ENCODE results near the gene ZFAND6.

ZFAND6 gene

GRCh38 chr15:80095511-80095910 lies 36.0 kb downstream of the ZFAND6 start:
- Histone ChIP-seq H3K79me1 (ENCODE audit: low read depth, low read length) (peaks cover 3% of the 10 kb centered on the region), H2BK120ac (ENCODE audit: low read depth, low read length) (no peak overlapping the region), H3K14ac (ENCODE audit: low read length) (no peak overlapping the region), H4K8ac (ENCODE audit: low read depth, low read length) (no peak overlapping the region), H3K36me3 (replicated peaks in 1 of 2; ENCODE audit: control insufficient read depth in 2 of 2, insufficient read depth in 2 of 2, low read length in 2 of 2) (no peaks in the 10 kb centered on the region), H3K23ac (ENCODE audit: low read depth, low read length, poor library complexity) (no peak overlapping the region), H3K18ac (ENCODE audit: low read length) (no peak overlapping the region), H3K27me3 (ENCODE audit: control insufficient read depth in 3 of 3, insufficient read depth in 3 of 3, low read depth in 1 of 3, low read length in 3 of 3) (no peaks in the 10 kb centered on the region), H3K4me1 (ENCODE audit: control insufficient read depth in 2 of 2, insufficient read depth in 1 of 2, low read depth in 1 of 2, low read length in 2 of 2) (peaks cover 1 to 11% of the 10 kb centered on the region in 2 donors), H2AK5ac (ENCODE audit: low read depth, low read length) (no peak overlapping the region), H3K4me3 (ENCODE audit: low read length in 2 of 2) (no peak overlapping the region), H4K91ac (ENCODE audit: low read depth, low read length, poor library complexity) (no peak overlapping the region), H2BK5ac (ENCODE audit: low read length) (no peak overlapping the region), H3K9ac (ENCODE audit: low read depth, low read length, poor library complexity) (no peak overlapping the region), H3K27ac (replicated peaks; ENCODE audit: low read length) (no peak overlapping the region), H3K9me3 (replicated peaks in 1 of 2; ENCODE audit: control insufficient read depth in 2 of 2, insufficient read depth in 1 of 2, low read depth in 1 of 2, low read length in 2 of 2) (no peaks in the 10 kb centered on the region), H3K4ac (ENCODE audit: low read length) (no peak overlapping the region), H3K4me2 (ENCODE audit: insufficient read depth, low read length, poor library complexity, severe bottlenecking) (no peak overlapping the region), H2AFZ (ENCODE audit: low read length) (no peak overlapping the region), H2BK12ac (ENCODE audit: low read length) (no peak overlapping the region), H2BK15ac (ENCODE audit: low read length) (no peak overlapping the region)
- no CpG with 5 or more reads among the region's 4 CpGs for WGBS, 2 donors (ENCODE audit: extremely low coverage in 2 of 2, insufficient read length in 2 of 2, insufficient replicate concordance in 1 of 2)
- DNase-seq (ENCODE audit: low spot score), result no peak

GRCh38 chr15:80095969-80096368 lies 36.5 kb downstream of the ZFAND6 start:
- H4K91ac ChIP-seq (ENCODE audit: low read depth, low read length, poor library complexity), result no peak overlapping the region
- no peak overlapping the region for H3K4ac ChIP-seq (ENCODE audit: low read length)
- H3K27me3 ChIP-seq (ENCODE audit: control insufficient read depth in 3 of 3, insufficient read depth in 3 of 3, low read depth in 1 of 3, low read length in 3 of 3), result no peaks in the 10 kb centered on the region
- no peak overlapping the region for H2BK15ac ChIP-seq (ENCODE audit: low read length)
- no peaks in the 10 kb centered on the region for H3K9me3 ChIP-seq (replicated peaks in 1 of 2; ENCODE audit: control insufficient read depth in 2 of 2, insufficient read depth in 1 of 2, low read depth in 1 of 2, low read length in 2 of 2)
- H3K79me1 ChIP-seq (ENCODE audit: low read depth, low read length), result peaks cover 3% of the 10 kb centered on the region
- DNase-seq (ENCODE audit: low spot score), result no peak
- WGBS, 2 donors (ENCODE audit: extremely low coverage in 2 of 2, insufficient read length in 2 of 2, insufficient replicate concordance in 1 of 2), result no CpG with 5 or more reads among the region's 3 CpGs
- H3K4me3 ChIP-seq (ENCODE audit: low read length in 2 of 2), result no peak overlapping the region
- H2BK5ac ChIP-seq (ENCODE audit: low read length), result no peak overlapping the region
- H2BK12ac ChIP-seq (ENCODE audit: low read length), result no peak overlapping the region
- H2AK5ac ChIP-seq (ENCODE audit: low read depth, low read length), result no peak overlapping the region
- H3K18ac ChIP-seq (ENCODE audit: low read length), result no peak overlapping the region
- no peak overlapping the region for H2AFZ ChIP-seq (ENCODE audit: low read length)
- H3K14ac ChIP-seq (ENCODE audit: low read length), result no peak overlapping the region
- no peak overlapping the region for H3K4me2 ChIP-seq (ENCODE audit: insufficient read depth, low read length, poor library complexity, severe bottlenecking)
- no peak overlapping the region for H4K8ac ChIP-seq (ENCODE audit: low read depth, low read length)
- no peak overlapping the region for H3K9ac ChIP-seq (ENCODE audit: low read depth, low read length, poor library complexity)
- H3K4me1 ChIP-seq (ENCODE audit: control insufficient read depth in 2 of 2, insufficient read depth in 1 of 2, low read depth in 1 of 2, low read length in 2 of 2), result peaks cover 1 to 11% of the 10 kb centered on the region in 2 donors
- no peak overlapping the region for H3K23ac ChIP-seq (ENCODE audit: low read depth, low read length, poor library complexity)
- no peak overlapping the region for H2BK120ac ChIP-seq (ENCODE audit: low read depth, low read length)
- no peaks in the 10 kb centered on the region for H3K36me3 ChIP-seq (replicated peaks in 1 of 2; ENCODE audit: control insufficient read depth in 2 of 2, insufficient read depth in 2 of 2, low read length in 2 of 2)
- no peak overlapping the region for H3K27ac ChIP-seq (replicated peaks; ENCODE audit: low read length)

GRCh38 chr15:80098341-80098740 lies 38.9 kb downstream of the ZFAND6 start:
- Histone ChIP-seq H2BK5ac (ENCODE audit: low read length) (no peak overlapping the region), H3K4me2 (ENCODE audit: insufficient read depth, low read length, poor library complexity, severe bottlenecking) (no peak overlapping the region), H3K18ac (ENCODE audit: low read length) (no peak overlapping the region), H2AFZ (ENCODE audit: low read length) (no peak overlapping the region), H3K27ac (replicated peaks; ENCODE audit: low read length) (no peak overlapping the region), H2AK5ac (ENCODE audit: low read depth, low read length) (no peak overlapping the region), H4K8ac (ENCODE audit: low read depth, low read length) (no peak overlapping the region), H3K14ac (ENCODE audit: low read length) (no peak overlapping the region), H2BK15ac (ENCODE audit: low read length) (no peak overlapping the region), H3K4ac (ENCODE audit: low read length) (no peak overlapping the region), H2BK120ac (ENCODE audit: low read depth, low read length) (no peak overlapping the region), H3K23ac (ENCODE audit: low read depth, low read length, poor library complexity) (no peak overlapping the region), H3K36me3 (replicated peaks in 1 of 2; ENCODE audit: control insufficient read depth in 2 of 2, insufficient read depth in 2 of 2, low read length in 2 of 2) (no peaks in the 10 kb centered on the region), H3K79me1 (ENCODE audit: low read depth, low read length) (peaks cover 2% of the 10 kb centered on the region), H3K4me3 (ENCODE audit: low read length in 2 of 2) (no peak overlapping the region), H2BK12ac (ENCODE audit: low read length) (no peak overlapping the region), H3K27me3 (ENCODE audit: control insufficient read depth in 3 of 3, insufficient read depth in 3 of 3, low read depth in 1 of 3, low read length in 3 of 3) (no peaks in the 10 kb centered on the region), H3K9me3 (replicated peaks in 1 of 2; ENCODE audit: control insufficient read depth in 2 of 2, insufficient read depth in 1 of 2, low read depth in 1 of 2, low read length in 2 of 2) (no peaks in the 10 kb centered on the region), H3K9ac (ENCODE audit: low read depth, low read length, poor library complexity) (no peak overlapping the region), H3K4me1 (ENCODE audit: control insufficient read depth in 2 of 2, insufficient read depth in 1 of 2, low read depth in 1 of 2, low read length in 2 of 2) (peaks cover 1 to 11% of the 10 kb centered on the region in 2 donors), H4K91ac (ENCODE audit: low read depth, low read length, poor library complexity) (no peak overlapping the region)
- no CpG with 5 or more reads among the region's 1 CpG for WGBS, 2 donors (ENCODE audit: extremely low coverage in 2 of 2, insufficient read length in 2 of 2, insufficient replicate concordance in 1 of 2)
- no peak for DNase-seq (ENCODE audit: low spot score)

- no peak for DNase-seq (ENCODE audit: low spot score)
- Histone ChIP-seq H3K23ac (ENCODE audit: low read depth, low read length, poor library complexity) (no peak overlapping the region), H2AFZ (ENCODE audit: low read length) (no peak overlapping the region), H3K4ac (ENCODE audit: low read length) (no peak overlapping the region), H3K27ac (replicated peaks; ENCODE audit: low read length) (no peak overlapping the region), H3K14ac (ENCODE audit: low read length) (no peak overlapping the region), H3K27me3 (ENCODE audit: control insufficient read depth in 3 of 3, insufficient read depth in 3 of 3, low read depth in 1 of 3, low read length in 3 of 3) (no peaks in the 10 kb centered on the region), H2BK120ac (ENCODE audit: low read depth, low read length) (no peak overlapping the region), H3K18ac (ENCODE audit: low read length) (no peak overlapping the region), H3K4me1 (ENCODE audit: control insufficient read depth in 2 of 2, insufficient read depth in 1 of 2, low read depth in 1 of 2, low read length in 2 of 2) (peaks cover 0 to 11% of the 10 kb centered on the region in 2 donors), H2AK5ac (ENCODE audit: low read depth, low read length) (no peak overlapping the region), H3K79me1 (ENCODE audit: low read depth, low read length) (peaks cover 2% of the 10 kb centered on the region), H3K4me2 (ENCODE audit: insufficient read depth, low read length, poor library complexity, severe bottlenecking) (no peak overlapping the region), H3K9me3 (replicated peaks in 1 of 2; ENCODE audit: control insufficient read depth in 2 of 2, insufficient read depth in 1 of 2, low read depth in 1 of 2, low read length in 2 of 2) (no peaks in the 10 kb centered on the region), H4K8ac (ENCODE audit: low read depth, low read length) (no peak overlapping the region), H3K9ac (ENCODE audit: low read depth, low read length, poor library complexity) (no peak overlapping the region), H2BK12ac (ENCODE audit: low read length) (no peak overlapping the region), H3K36me3 (replicated peaks in 1 of 2; ENCODE audit: control insufficient read depth in 2 of 2, insufficient read depth in 2 of 2, low read length in 2 of 2) (peaks cover 0 to 4% of the 10 kb centered on the region in 2 donors), H2BK15ac (ENCODE audit: low read length) (no peak overlapping the region), H4K91ac (ENCODE audit: low read depth, low read length, poor library complexity) (no peak overlapping the region), H2BK5ac (ENCODE audit: low read length) (no peak overlapping the region), H3K4me3 (ENCODE audit: low read length in 2 of 2) (no peak overlapping the region)
- WGBS, 2 donors (ENCODE audit: extremely low coverage in 2 of 2, insufficient read length in 2 of 2, insufficient replicate concordance in 1 of 2), result no CpG with 5 or more reads among the region's 3 CpGs
These were observed 39.8 kb downstream of the ZFAND6 start for GRCh38 chr15:80099241-80099640.

Data from neuronal stem cell (in vitro differentiated cells).